H1 (cell line): ENCODE measurements around the gene CNST. TPM values are rescaled to one million over a fixed set of nuclear protein-coding genes. Genes with fewer than 3 reads are reported as not detected.

Experiments
- CTCF ChIA-PET: fragments of 300-600 bp; sonication (Branson Sonifier 250); formaldehyde crosslinking; loops from one replicate; lab custom pipeline; 2021; ENCODE audit not compliant: partially characterized antibody; lab: Charles Lee
- POLR2A ChIA-PET: fragments of 300-600 bp; sonication (Branson Sonifier 250); formaldehyde crosslinking; loops from one replicate; lab custom pipeline; 2021; ENCODE audit warnings: inconsistent platforms; ENCODE audit not compliant: partially characterized antibody; lab: Charles Lee
- DNase-seq, 2 experiments: peaks; one replicate each; pipeline versions ENCODE4 v3.0.0 to v3.0.0-alpha.2; 2010 to 2022; ENCODE audit warnings: low spot score in 2 of 2, low read depth in 1 of 2, mixed read lengths in 1 of 2
- FAIRE-seq: peaks from 2 replicates; lab custom pipeline; 2011; peaks lifted over from hg19 to GRCh38; lab: Jason Lieb, UNC
- H2AFZ ChIP-seq: 2 replicates; pipeline ENCODE4 v1.8.1; 2012; ENCODE audit warnings: low read length, inconsistent platforms
- H2AK5ac ChIP-seq: 2 replicates; pipeline ENCODE4 v1.6.1; 2013; ENCODE audit warnings: low read depth, low read length
- H2BK120ac ChIP-seq: replicated peaks from 2 replicates; pipeline ENCODE3; 2013; ENCODE audit warnings: low read depth, low read length, inconsistent platforms
- H2BK12ac ChIP-seq: 2 replicates; pipeline ENCODE4 v1.6.1; 2013; ENCODE audit warnings: low read depth, low read length
- H2BK15ac ChIP-seq: 2 replicates; pipeline ENCODE4 v1.6.1; 2013; ENCODE audit warnings: low read length
- H2BK20ac ChIP-seq: 2 replicates; pipeline ENCODE4 v1.6.1; 2013; ENCODE audit warnings: low read length
- H2BK5ac ChIP-seq: 2 replicates; pipeline ENCODE4 v1.6.1; 2013; ENCODE audit warnings: low read depth, low read length
- H3K14ac ChIP-seq: 2 replicates; pipeline ENCODE4 v1.6.1; 2013; ENCODE audit warnings: inconsistent platforms; ENCODE audit not compliant: insufficient read length
- H3K18ac ChIP-seq: 2 replicates; pipeline ENCODE4 v1.6.1; 2013; ENCODE audit warnings: low read length; ENCODE audit errors: extremely low read depth
- H3K23ac ChIP-seq: 2 replicates; pipeline ENCODE4 v1.6.1; 2013; ENCODE audit warnings: inconsistent platforms; ENCODE audit not compliant: insufficient read length
- H3K23me2 ChIP-seq: 2 replicates; pipeline ENCODE4 v1.6.1; 2013; ENCODE audit warnings: low read depth, low read length
- H3K27ac ChIP-seq: 2 replicates; pipeline ENCODE4 v1.6.1; 2011; ENCODE audit warnings: low read depth, low read length, inconsistent platforms
- H3K27me3 ChIP-seq, 4 experiments: replicated peaks in 1 of 4; 1 replicate in 1 of 4; 2 replicates in 3 of 4; pipeline versions ENCODE4 v1.6.1 to v1.8.1; 2011 to 2013; ENCODE audit warnings: low read length in 3 of 4, mild to moderate bottlenecking in 3 of 4, inconsistent platforms in 2 of 4, mixed read lengths in 2 of 4, moderate library complexity in 1 of 4; ENCODE audit not compliant: control insufficient read depth in 3 of 4, insufficient read depth in 3 of 4; ENCODE audit errors: extremely low read depth in 1 of 4
- H3K36me3 ChIP-seq, 4 experiments: 2 replicates each; pipeline versions ENCODE4 v1.6.1 to v1.8.1; 2011 to 2013; ENCODE audit warnings: mild to moderate bottlenecking in 4 of 4, low read length in 3 of 4, moderate library complexity in 2 of 4, control low read depth in 1 of 4, inconsistent platforms in 1 of 4; ENCODE audit not compliant: insufficient read depth in 4 of 4, control insufficient read depth in 2 of 4
- H3K4ac ChIP-seq: replicated peaks from 2 replicates; pipeline ENCODE3; 2013; ENCODE audit warnings: low read length, low read depth, mixed read lengths, inconsistent platforms; ENCODE audit not compliant: insufficient read length
- H3K4me1 ChIP-seq, 4 experiments: replicated peaks in 1 of 4; 1 replicate in 1 of 4; 2 replicates in 3 of 4; pipeline versions ENCODE4 v1.6.1 to v1.8.1; 2011 to 2013; ENCODE audit warnings: low read length in 3 of 4, inconsistent platforms in 2 of 4, mixed read lengths in 1 of 4; ENCODE audit not compliant: insufficient read depth in 4 of 4, control insufficient read depth in 3 of 4
- H3K4me2 ChIP-seq, 2 experiments: 2 replicates each; pipeline versions ENCODE4 v1.6.1 to v1.8.1; 2011 to 2013; ENCODE audit warnings: low read depth in 2 of 2, low read length in 2 of 2, control low read depth in 1 of 2, inconsistent platforms in 1 of 2, mild to moderate bottlenecking in 1 of 2; ENCODE audit not compliant: insufficient read depth in 1 of 2
- H3K4me3 ChIP-seq, 4 experiments: fragments of 200-600, 300-600 bp in 1 of 4; sonication (generic), shearing (Covaris generic), sonication (Bioruptor Twin) in 1 of 4; 2 replicates each; pipeline versions ENCODE4 v1.5.1 to v1.8.1; 2011 to 2016; ENCODE audit warnings: low read length in 4 of 4, low read depth in 3 of 4, control low read depth in 2 of 4, inconsistent platforms in 2 of 4, mild to moderate bottlenecking in 2 of 4, mixed read lengths in 1 of 4, moderate library complexity in 1 of 4; ENCODE audit not compliant: insufficient read depth in 2 of 4; ENCODE audit errors: extremely low read depth in 1 of 4
- H3K56ac ChIP-seq: replicated peaks from 2 replicates; pipeline ENCODE3; 2013; ENCODE audit warnings: low read depth, mild to moderate bottlenecking, mixed read lengths, low read length, inconsistent platforms; ENCODE audit not compliant: insufficient read length
- H3K79me1 ChIP-seq: 2 replicates; pipeline ENCODE4 v1.6.1; 2013; ENCODE audit warnings: low read depth, low read length, control low read depth
- H3K79me2 ChIP-seq, 2 experiments: 2 replicates each; pipeline versions ENCODE4 v1.6.1 to v1.8.1; 2012 to 2013; ENCODE audit warnings: low read length in 2 of 2, mild to moderate bottlenecking in 2 of 2, inconsistent platforms in 1 of 2; ENCODE audit not compliant: insufficient read depth in 2 of 2, control insufficient read depth in 1 of 2
- H3K9ac ChIP-seq, 4 experiments: replicated peaks in 1 of 4; 1 replicate in 1 of 4; 2 replicates in 3 of 4; pipeline versions ENCODE4 v1.6.1 to v1.8.1; 2011 to 2013; ENCODE audit warnings: low read depth in 3 of 4, low read length in 3 of 4, control low read depth in 2 of 4, mild to moderate bottlenecking in 2 of 4, moderate library complexity in 2 of 4, inconsistent platforms in 1 of 4; ENCODE audit errors: extremely low read depth in 1 of 4
- H3K9me3 ChIP-seq, 2 experiments: 2 replicates each; pipeline versions ENCODE4 v1.6.1 to v1.8.1; 2012 to 2013; ENCODE audit warnings: mild to moderate bottlenecking in 2 of 2, moderate library complexity in 2 of 2, control low read depth in 1 of 2, inconsistent platforms in 1 of 2, low read depth in 1 of 2, low read length in 1 of 2, mixed read lengths in 1 of 2; ENCODE audit not compliant: insufficient read depth in 2 of 2
- H4K20me1 ChIP-seq, 2 experiments: replicated peaks in 1 of 2; 2 replicates each; pipeline versions ENCODE3 to v1.8.1; 2011 to 2013; ENCODE audit warnings: inconsistent platforms in 2 of 2, low read length in 2 of 2, mild to moderate bottlenecking in 1 of 2; ENCODE audit not compliant: insufficient read depth in 2 of 2, control insufficient read depth in 1 of 2
- H4K5ac ChIP-seq: 2 replicates; pipeline ENCODE4 v1.6.1; 2013; ENCODE audit warnings: low read length, low read depth, mixed read lengths, inconsistent platforms; ENCODE audit not compliant: insufficient read length
- H4K8ac ChIP-seq: 2 replicates; pipeline ENCODE4 v1.8.0; 2013; ENCODE audit warnings: mild to moderate bottlenecking, moderate library complexity, low read length, inconsistent platforms; ENCODE audit not compliant: insufficient read depth; ENCODE audit errors: extremely low read depth
- H4K91ac ChIP-seq: replicated peaks from 2 replicates; pipeline ENCODE3; 2013; ENCODE audit warnings: low read length, mixed read lengths, inconsistent platforms; ENCODE audit not compliant: insufficient read length
- BCL11A ChIP-seq, 2 experiments: IDR thresholded peaks; one replicate each; pipeline ENCODE4 v1.6.1; 2011; ENCODE audit warnings: low read depth in 2 of 2, low read length in 2 of 2, mild to moderate bottlenecking in 2 of 2
- CBX5 ChIP-seq: fragments of 300-800, 300-1000 bp; sonication (generic); IDR thresholded peaks from 2 replicates; pipeline ENCODE4 v1.7.1; 2016; ENCODE audit warnings: antibody characterized with exemption, low read length, low read depth
- FOSL1 ChIP-seq: IDR thresholded peaks from 2 replicates; pipeline ENCODE4 v1.6.1; 2011; ENCODE audit warnings: mild to moderate bottlenecking, low read depth, low read length, moderate library complexity; ENCODE audit not compliant: insufficient read depth
- GTF2F1 ChIP-seq: IDR thresholded peaks from 2 replicates; pipeline ENCODE4 v1.6.1; 2012; ENCODE audit warnings: low read depth, low read length, improper control_type of control experiment, borderline replicate concordance
- RBBP5 ChIP-seq: IDR thresholded peaks from 2 replicates; pipeline ENCODE4 v1.7.1; 2012; ENCODE audit warnings: low read depth, mild to moderate bottlenecking, inconsistent platforms, low read length, moderate library complexity, borderline replicate concordance
- SAP30 ChIP-seq: fragments of 300-600 bp; sonication (generic); IDR thresholded peaks from 2 replicates; pipeline ENCODE4 v1.7.1; 2012; ENCODE audit warnings: low read length, moderate library complexity, mild to moderate bottlenecking, inconsistent platforms; ENCODE audit not compliant: insufficient read depth, insufficient replicate concordance
- SP1 ChIP-seq: IDR thresholded peaks from 2 replicates; pipeline ENCODE4 v1.6.1; 2011; ENCODE audit warnings: low read depth, low read length
- SUZ12 ChIP-seq: fragments of 200-600 bp; sonication (generic); IDR thresholded peaks from 2 replicates; pipeline ENCODE4 v1.6.1; 2012; ENCODE audit warnings: mild to moderate bottlenecking, inconsistent platforms, low read length, moderate library complexity, mixed read lengths
- TBP ChIP-seq: IDR thresholded peaks from 2 replicates; pipeline ENCODE4 v1.6.1; 2011; ENCODE audit warnings: low read depth, low read length, improper control_type of control experiment
- WGBS, 2 experiments: shearing (Covaris generic) in 1 of 2; methylation state at CpG; one replicate each; pipeline versions ENCODE4 v1.1.6 to v1.1.7; 2013 to 2015; ENCODE audit warnings: low lambda C conversion rate in 2 of 2, mixed read lengths in 2 of 2, inconsistent platforms in 1 of 2, low coverage in 1 of 2, missing lambda C conversion rate in 1 of 2; ENCODE audit not compliant: insufficient replicate concordance in 2 of 2, insufficient coverage in 1 of 2, insufficient read length in 1 of 2; ENCODE audit errors: extremely low coverage in 1 of 2, missing lambda C conversion rate in 1 of 2; 5-methylcytosine and 5-hydroxymethylcytosine counted together
- polyA plus RNA-seq, 7 experiments: library from polyadenylated mRNA; depleted of rRNA in 3 of 7; stranded (reverse) in 5 of 7; unstranded in 2 of 7; fragments of >200 nt in 5 of 7; fragments of 200-250 nt in 2 of 7; gene quantifications; 1 replicate in 5 of 7; 2 replicates in 1 of 7; 4 replicates in 1 of 7; pipeline versions ENCODE4 v1.2.1 to v1.2.3, GENCODE V29; 2011 to 2013; ENCODE audit warnings: missing spikeins in 2 of 7, mixed read lengths in 2 of 7
- total RNA-seq: library from RNA; stranded (reverse); fragmentation: NEBNext Ultra II Directional; extraction: Animal tissue kit (Norgen Biotek cat#: 25700); gene quantifications from 2 replicates; pipeline ENCODE4 v1.2.1, GENCODE V29; 2021
- TF ChIP-seq, protein P1 (sequence below): IDR thresholded peaks from 2 replicates; pipeline ENCODE4 v1.6.1; 2012; ENCODE audit warnings: inconsistent platforms
- TF ChIP-seq, protein P2 (sequence below), 3 experiments: IDR thresholded peaks; 1 replicate in 2 of 3; 2 replicates in 1 of 3; pipeline versions ENCODE4 v1.5.1 to v1.6.1; 2011; ENCODE audit warnings: low read length in 3 of 3, mild to moderate bottlenecking in 3 of 3, inconsistent platforms in 2 of 3, low read depth in 1 of 3, moderate library complexity in 1 of 3; ENCODE audit not compliant: insufficient read depth in 1 of 3; ENCODE audit errors: control extremely low read depth in 1 of 3

The CNST gene
- total and polyA plus RNA-seq, 2 of the 8 experiments (the other 6 are each of a cell fraction or from before 2014, with no cell fraction given), result 5.3 to 21.3 TPM

DNA sequence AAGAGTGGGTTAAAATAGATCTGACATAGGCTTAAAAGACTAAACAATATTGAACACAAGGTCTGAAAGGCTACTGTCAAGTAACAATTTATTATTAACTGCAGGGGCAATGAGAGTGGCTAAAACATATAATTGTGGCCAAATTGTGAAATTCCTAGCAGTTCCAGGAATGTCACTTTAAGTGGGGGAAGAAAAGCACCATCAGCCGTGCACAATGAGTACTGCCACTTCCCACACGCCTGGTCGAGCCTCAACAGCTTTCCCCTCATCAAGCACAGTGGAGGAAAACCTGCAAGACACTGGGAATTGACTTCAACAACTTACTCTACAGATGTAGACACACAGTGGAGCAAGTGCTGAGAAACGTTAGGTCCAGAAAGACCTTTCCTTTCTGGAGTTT is 16.6 kb upstream of the CNST start:
- Histone ChIP-seq H3K79me2 (peaks cover 0 to 8% of the 10 kb centered on the region in 2 experiments; a peak in 1 of 4 replicates), H2AFZ (no peak overlapping the region), H3K14ac (no peak overlapping the region), H4K5ac (no peak overlapping the region), H2BK15ac (no peak overlapping the region), H3K56ac (no peak overlapping the region), H3K18ac (no peak overlapping the region), H3K4ac (no peak overlapping the region), H2BK5ac (no peak overlapping the region), H3K4me3 (no peak overlapping the region), H3K9me3 (no peaks in the 10 kb centered on the region), H4K8ac (no peak overlapping the region), H4K91ac (no peak overlapping the region), H2BK20ac (no peak overlapping the region), H3K9ac (no peak overlapping the region), H3K4me2 (no peak overlapping the region), H4K20me1 (peaks cover 0 to 2% of the 10 kb centered on the region in 2 experiments), H2BK12ac (no peak overlapping the region), H3K23me2 (no peaks in the 10 kb centered on the region), H2BK120ac (no peak overlapping the region), H3K27ac (no peak overlapping the region), H3K27me3 (no peaks in the 10 kb centered on the region), H3K4me1 (no peaks in the 10 kb centered on the region), H2AK5ac (no peak overlapping the region), H3K23ac (no peak overlapping the region), H3K36me3 (peaks cover 3 to 46% (median 14%) of the 10 kb centered on the region in 4 experiments; a peak in 6 of 8 replicates), H3K79me1 (peaks cover 4% of the 10 kb centered on the region; the same call in 1 of the 2 replicates)
- WGBS, 2 experiments, result 65% methylated on average over 4 of the region's 4 CpGs; no CpG with 5 or more reads in 1 of the 2 experiments
- FAIRE-seq (no peak), DNase-seq (no peak)
- ChIA-PET CTCF (interaction anchor here (1.2 to 2.1 kb wide), 2 partner anchors 18 to 30 kb away, joined by 3 to 5 read pairs; no protein-coding TSS in a partner anchor), POLR2A (interaction anchor here (1.0 kb wide), 1 partner anchor 16 kb away, joined by 3 read pairs; no protein-coding TSS in a partner anchor)
- TF ChIP-seq, protein P1, sequence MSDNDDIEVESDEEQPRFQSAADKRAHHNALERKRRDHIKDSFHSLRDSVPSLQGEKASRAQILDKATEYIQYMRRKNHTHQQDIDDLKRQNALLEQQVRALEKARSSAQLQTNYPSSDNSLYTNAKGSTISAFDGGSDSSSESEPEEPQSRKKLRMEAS, result no peak
- TF ChIP-seq GTF2F1 (no peak), FOSL1 (no peak), BCL11A (IDR thresholded peaks at IDR 0.05; ENCODE audit: low read depth in 2 of 2, low read length in 2 of 2) (no peak), RBBP5 (no peak), SP1 (no peak), SUZ12 (no peak), TBP (no peak), SAP30 (no peak), CBX5 (no peak)
- TF ChIP-seq, protein P2, sequence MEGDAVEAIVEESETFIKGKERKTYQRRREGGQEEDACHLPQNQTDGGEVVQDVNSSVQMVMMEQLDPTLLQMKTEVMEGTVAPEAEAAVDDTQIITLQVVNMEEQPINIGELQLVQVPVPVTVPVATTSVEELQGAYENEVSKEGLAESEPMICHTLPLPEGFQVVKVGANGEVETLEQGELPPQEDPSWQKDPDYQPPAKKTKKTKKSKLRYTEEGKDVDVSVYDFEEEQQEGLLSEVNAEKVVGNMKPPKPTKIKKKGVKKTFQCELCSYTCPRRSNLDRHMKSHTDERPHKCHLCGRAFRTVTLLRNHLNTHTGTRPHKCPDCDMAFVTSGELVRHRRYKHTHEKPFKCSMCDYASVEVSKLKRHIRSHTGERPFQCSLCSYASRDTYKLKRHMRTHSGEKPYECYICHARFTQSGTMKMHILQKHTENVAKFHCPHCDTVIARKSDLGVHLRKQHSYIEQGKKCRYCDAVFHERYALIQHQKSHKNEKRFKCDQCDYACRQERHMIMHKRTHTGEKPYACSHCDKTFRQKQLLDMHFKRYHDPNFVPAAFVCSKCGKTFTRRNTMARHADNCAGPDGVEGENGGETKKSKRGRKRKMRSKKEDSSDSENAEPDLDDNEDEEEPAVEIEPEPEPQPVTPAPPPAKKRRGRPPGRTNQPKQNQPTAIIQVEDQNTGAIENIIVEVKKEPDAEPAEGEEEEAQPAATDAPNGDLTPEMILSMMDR (IDR thresholded peaks at IDR 0.05; ENCODE audit: control extremely low read depth in 1 of 3, insufficient read depth in 1 of 3, low read depth in 1 of 3, low read length in 3 of 3), result no peak
